NCI-H2196 (cell line): ENCODE data around the gene NRXN2.

Experiments
- DNase-seq: peaks from one replicate; lab custom pipeline; 2025; ENCODE audit not compliant: unreplicated experiment; lab: John Stamatoyannopoulos, UW

NRXN2 gene

DNA sequence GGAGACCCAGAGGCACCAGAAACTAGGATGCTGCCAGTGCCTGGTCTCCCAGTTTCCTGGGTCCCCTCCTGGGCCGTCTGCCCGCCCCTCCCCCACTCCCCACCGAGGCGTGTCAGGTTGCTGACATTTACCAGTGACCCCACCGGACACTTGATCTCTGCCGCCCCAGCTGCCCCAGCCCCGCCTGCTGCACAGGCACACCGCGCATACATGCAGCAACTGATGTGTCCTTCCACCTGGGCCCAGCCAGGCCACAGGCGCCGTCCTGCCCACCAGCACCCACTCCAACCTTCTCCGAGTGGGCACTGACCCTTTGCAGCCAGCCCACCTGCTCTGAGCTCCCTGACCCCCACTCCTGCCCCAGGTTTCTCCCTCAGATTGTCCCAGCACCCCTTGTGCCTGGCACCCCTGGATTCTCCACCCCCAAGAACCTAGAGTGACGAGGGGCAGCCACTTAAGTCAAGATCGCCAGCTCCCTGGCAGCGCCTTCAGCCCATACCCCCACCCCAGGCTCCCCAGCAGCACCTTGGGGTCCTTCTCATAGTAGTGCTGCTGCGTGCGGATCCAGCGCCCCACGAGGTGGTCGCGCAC lies 36.2 kb upstream of the NRXN2 start:
- DNase-seq, result no peak

DNA sequence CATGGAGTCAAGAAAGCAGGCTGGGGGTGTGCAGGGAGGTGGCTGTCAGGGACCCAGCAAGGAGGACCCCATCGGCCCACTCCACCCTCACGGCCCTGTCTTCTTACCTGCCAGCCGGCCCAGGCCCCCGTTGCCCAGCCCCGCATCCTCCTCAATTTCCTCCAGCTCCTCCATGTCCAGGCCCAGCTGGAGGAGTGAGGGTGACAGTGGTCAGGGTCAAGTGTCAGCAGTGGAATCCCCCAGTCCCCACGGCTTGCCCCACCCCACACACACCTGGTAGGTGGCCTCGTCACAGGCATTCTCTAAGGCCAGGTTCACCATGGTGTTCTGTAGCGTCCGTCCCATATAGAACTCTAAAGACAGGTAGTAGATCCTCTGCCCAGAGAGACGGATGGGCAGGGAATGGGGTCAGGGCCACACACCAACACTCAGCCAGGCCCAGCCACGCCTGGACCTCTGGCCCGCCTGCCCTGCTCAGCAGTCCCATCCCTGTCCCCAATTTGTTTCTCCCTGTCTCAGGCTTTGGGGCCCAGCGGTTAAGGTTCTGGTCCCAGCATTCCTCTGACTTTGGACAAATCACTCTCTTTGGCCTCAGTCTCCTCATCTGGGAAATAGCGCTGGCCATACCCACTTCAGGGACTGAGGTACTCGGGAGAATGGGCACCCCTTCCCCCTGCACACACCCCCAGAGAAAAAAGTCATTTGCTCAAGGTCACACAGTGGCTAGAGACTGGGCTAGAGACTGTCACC lies 35.5 kb upstream of the NRXN2 start:
- no peak for DNase-seq

DNA sequence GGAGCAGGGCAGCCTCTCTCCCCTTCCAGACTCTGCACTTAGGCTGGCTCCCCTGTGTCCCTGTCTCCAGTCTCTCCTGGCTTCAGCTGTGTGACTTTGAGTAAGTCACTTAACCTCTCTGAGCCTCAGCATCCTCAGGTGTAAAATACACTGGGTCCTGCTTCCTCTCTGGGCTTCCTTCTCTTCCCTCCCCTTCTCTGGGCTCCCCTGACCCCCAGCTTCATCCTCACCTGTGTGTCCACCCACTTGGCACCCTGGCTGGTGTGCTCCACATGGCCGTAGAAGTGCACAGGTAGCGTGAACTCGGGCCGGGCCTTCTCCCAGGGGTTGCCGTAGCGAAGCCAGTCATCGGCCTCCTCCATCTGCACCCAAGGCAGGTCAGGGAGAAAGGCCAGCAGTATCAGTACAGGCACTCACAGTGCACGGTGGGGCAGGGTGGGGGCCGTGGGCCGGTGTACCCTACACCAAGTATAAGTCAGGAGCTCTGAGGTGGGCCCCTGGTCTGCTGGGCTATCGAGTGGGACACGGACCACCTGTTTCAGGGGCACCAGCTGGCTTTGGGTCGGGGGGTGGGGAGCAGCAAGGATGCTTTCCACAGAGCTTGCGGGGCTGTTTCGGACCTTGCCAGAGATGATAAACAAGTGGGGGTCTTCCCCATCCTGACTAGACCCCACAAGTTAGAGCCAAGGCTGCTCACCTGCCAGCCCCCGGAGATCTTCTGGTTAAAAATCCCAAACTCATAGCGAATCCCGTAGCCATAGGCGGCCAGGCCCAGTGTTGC lies 34.7 kb upstream of the NRXN2 start:
- DNase-seq, result no peak

DNA sequence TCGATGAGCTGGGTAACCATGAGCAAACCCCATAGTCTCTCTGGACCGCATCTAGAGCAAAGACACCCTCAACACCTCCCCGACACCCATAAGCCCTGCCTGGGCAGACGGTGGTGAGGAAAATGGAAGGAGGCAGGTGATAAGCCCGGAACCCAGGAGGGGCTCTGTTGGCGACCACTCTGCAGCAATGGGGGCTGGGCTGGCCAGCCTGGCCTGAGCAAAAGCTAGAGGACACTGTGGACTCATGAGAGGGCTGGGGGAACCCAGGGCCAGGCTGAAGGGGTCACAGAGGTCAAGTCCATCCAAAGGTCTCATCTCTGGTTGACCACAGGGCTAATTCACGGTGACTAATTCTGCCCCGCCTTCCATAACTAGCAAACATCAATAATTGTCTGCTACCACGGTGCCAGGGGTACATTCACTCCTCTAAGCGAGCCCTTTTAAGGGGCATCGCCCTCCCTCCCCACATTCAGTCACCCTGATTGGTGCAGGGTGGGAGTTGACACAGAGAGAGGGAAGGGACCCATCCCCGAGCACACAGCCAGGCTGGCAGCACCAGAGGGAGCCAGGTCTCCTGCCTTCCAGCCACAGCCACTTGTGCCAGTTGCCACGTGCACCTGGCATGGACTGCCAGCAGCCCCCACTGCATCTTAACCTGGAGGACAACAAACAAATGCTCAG lies 32.8 kb upstream of the NRXN2 start:
- DNase-seq, result no peak

DNA sequence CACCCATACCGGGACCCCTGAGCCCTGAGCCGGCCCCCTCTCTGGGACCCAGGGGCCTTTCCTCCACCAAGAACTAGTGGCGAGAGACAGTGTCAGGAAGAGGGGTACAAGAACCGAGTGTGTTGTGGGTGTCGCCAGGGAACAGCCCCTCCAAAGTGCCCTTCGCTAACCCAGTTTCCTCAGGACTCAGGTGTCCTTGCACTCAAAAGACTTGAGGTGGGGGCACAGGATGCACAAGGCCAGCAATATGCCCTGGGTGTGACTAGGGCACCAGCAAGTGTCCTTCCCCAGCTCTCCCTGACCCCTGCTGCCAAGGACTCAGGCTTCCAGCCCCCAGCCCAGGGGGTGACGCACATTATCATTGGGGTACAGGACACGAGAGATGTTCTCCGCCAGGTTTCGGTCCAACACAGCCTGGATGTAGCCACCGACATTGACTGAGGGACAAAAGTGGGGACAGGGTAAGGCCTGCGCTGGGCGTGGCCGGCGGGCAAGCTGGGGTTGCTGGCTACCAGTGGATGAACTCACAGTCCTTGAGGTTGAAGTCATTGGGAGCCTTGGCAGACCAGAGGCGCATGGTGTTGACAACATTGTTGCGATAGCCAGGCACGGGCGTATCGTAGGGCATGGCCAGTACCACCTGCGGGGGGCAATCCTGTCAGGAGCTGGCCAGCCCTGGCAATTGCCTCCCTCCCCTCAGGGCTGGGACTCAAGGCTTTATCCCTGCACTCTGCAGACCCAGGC lies 32.1 kb upstream of the NRXN2 start:
- no peak for DNase-seq

DNA sequence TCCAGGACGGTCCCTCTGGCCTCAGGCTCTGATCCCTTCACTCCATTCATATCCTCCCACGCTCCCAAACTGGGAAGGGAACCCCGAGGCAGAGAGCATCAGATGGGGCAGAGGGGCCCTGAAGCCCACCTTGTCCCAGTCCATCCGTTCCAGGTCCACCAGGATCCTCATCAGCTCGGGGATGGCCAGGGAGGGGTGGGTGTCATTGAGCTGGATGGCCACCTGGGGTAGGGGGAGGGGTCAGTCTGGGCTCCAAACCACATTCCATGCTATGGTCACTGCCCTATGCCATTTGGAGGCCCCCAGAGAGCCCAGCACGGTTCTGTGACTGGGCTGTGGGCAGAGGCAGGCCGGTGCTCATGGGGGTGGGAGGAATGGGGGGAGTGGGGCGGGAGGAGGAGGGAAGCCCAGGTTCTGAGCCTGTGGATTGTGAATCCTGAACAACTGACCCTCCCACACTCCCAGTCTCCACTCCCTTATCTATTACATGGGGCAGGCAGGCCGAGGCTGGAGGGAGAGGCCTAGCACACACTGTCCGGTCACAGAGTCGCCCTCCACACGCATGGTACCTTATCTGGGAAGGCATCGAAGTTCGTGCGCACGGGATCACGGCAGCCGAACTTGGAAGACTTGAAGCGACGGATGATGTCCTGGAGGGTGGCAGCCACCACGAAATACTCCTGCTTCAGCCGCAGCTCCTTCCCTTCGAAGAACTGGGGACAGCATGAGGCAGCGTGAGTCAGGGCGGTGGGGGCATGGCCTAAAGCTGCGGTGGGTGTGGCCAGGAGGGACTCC lies 31.3 kb upstream of the NRXN2 start:
- DNase-seq, result no peak

DNA sequence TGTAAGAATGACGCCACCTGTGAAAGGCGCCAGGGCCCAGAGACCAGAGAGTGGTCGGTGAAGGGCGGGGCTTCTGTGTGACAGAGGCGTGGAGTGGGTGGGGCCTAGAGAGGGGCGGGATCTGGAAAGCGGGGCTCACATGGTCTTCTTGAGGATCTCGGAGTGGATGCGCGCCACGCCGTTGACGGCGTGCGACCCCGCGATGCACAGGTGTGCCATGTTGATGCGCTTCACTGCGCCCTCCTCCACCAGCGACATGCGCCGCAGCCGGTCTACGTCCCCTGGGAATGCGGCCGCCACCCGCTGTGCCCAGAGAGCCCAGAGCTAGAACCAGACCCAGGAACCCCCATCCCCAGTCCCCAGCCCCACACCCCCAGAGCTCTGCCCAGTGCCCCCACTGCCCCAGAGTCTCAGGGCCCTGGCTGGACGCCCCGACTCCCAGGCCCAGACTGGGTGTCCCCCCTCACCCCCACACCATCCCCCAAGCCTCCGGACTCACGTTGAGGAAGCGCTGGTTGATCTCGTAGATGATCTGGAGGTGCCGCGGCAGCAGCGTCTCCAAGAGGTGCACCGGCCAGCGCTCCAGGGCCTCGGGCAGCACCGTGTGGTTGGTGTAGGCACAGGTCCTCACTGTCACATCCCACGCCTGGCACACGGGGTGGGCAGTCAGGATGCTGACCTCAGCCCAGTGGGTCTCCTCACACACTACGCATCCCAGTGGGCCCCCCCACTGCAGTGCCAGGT lies 30.6 kb upstream of the NRXN2 start:
- no peak for DNase-seq

DNA sequence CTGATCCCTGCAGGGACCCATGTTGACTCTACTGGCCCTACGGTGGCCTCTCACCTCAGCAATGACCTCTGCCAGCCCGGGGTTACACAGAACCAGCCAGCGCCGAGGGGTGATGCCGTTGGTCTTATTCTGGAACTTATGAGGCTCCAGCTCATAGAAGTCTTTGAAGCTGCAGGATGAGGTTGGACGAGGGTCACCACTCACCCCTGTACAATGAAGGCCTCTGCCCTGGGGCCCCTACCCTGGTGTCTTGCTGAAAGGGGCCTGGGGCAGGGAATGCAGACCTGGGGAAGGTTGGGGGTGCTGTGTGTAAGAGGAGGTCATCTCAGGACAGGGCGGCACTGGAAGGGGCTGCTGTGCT lies 30.0 kb upstream of the NRXN2 start:
- DNase-seq, result no peak

DNA sequence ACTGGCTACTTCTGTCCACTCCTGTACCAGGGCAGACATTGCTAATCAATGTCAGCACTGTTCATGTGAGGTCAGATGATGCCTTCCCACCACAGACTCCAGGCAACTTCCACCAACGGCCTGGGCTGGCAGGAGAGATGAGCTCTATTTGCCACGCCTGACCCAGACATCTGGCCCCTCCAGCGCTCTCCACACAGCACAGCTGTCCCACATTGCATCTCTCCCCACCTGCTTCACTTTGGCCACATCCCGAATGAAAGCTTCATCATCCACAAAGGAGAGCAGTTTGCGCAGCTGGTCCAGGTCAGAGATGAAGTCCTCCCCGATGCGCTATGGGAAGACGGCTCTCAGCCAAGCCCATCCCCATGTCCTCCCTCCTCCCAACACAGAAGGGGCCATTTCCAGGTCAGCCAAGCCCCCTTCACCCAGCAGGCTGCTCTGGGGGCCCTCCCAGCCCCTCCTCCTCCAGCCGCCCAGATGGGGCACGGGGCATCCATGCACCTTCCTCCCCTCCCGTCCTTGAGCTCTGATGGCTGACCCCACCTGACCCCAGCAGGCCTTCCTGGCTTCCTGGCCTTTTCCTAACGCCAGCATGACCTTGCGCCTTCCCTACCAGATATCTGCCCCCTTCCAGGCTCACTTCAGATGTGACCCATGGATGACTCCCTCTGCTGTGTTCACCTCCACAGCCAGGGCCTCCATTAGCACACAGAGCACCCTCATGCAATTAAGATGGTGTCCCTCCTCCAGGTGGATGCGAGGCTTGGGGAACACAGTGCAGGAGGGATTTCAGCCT lies 29.4 kb upstream of the NRXN2 start:
- DNase-seq, result peak; percentile 51

DNA sequence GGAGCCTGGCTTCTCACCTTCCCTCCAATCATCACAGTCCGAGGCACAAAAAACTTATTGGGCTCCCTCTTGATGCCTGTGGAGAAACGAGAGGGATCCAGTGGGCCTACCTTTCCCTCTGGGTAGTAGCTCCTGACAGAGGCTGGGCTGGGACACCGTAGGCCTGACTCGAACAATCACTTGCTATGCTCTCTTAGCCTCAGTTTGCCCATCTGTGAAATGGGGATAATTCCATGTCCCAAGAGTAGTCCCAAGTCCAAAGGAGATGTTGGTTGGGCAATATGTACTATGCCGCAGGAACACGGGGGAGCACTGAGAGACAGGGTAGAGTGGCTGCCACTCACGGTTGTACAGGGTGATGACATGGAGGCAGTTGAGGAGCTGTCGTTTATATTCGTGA lies 28.6 kb upstream of the NRXN2 start:
- DNase-seq, result no peak

DNA sequence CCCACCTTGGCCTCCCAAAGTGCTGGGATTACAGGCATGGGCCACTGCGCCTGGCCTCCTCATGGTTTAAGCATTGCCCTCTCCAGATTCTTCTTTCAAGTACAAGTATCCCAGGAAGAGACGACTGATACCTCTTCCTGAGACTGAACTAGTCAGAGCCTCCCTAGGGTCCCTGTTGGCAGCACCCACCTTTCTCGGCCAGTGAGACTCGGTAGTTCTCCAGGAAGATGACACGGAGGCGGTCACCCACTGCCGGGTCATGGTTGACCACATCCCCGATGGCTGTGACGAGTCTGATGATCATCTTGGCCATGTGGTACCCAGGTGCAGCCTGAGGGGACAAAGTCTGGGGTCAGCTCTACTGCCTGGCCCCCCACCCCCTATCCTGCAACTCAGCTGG lies 28.1 kb upstream of the NRXN2 start:
- DNase-seq, result no peak

DNA sequence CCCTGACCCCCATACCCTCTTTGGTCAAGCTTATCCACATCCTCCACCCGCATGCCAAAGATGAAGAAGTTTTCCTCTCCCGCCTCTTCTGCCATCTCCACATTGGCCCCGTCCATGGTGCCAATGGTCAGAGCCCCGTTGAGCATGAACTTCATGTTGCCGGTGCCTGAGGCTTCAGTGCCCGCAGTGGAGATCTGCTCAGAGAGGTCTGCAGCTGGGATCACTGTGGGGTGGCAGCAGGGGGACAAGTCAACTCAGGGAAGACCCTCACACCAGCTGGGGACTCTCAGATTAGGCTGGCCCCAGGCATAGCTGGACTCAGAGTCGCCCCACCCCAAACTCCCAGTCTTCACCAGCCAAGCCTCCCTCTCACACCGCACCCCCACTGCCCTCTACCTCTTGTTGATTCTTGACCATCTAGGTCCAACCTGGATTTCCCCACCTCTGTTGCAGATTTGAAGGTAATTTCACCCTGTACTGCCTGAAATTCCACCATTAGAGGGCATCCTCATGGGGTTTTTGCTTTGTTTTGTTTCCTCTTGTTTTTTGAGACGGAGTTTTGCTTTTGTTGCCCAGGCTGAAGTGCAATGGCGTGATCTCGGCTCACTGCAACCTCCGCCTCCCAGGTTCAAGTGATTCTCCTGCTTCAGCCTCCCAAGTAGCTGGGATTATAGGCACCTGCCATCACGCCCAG lies 27.5 kb upstream of the NRXN2 start:
- DNase-seq, result no peak

DNA sequence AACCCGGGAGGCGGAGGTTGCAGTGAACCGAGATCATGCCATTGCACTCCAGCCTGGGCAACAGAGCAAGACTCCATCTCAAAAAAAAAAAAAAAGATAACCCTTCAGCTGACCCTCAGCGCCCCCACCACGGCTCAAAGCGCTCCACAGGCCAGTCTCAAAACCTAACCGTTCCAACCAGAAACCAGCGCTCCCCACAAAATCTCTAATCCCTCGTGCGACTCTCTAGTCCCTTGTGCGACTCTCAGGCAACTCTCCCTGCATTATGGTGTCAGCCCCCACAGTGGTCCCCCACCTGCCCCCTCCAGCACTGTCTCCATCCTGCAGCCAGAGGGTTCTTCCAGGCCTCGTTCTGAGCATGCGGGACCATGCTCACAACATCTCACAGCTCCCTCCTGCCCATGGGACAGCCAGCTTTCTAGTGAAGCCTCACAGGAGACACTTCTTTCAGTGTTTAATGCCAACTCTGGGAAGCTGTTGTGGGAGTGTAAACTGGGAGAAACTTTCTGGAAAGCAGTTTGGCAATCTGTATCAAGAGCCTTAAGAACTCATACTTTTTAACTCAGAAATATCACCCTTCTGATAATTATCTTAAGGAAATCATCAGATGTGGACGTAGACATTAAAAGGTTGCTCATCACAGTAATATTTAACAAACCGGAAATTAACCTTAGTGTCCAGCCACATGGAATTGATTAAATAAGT lies 25.1 kb upstream of the NRXN2 start:
- DNase-seq, result no peak

DNA sequence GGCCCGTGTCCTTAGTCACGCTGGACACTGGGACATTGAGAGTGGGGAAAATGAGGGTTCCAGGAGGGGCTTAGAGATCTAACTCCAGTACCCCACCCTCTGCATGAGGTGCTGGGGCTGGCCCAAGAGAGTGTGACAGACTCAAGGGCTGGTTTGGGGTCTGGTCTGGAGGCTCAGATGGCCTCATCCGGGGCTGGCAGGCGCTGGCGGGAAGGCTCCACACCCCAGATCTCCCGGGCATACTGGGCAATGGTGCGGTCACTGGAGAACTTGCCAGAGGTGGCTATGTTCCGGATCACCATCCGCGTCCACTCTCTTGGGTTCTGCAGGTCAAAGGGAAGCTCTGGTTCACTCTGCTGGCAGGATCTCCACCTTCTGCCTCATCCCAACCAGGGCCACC lies 23.5 kb upstream of the NRXN2 start:
- no peak for DNase-seq

DNA sequence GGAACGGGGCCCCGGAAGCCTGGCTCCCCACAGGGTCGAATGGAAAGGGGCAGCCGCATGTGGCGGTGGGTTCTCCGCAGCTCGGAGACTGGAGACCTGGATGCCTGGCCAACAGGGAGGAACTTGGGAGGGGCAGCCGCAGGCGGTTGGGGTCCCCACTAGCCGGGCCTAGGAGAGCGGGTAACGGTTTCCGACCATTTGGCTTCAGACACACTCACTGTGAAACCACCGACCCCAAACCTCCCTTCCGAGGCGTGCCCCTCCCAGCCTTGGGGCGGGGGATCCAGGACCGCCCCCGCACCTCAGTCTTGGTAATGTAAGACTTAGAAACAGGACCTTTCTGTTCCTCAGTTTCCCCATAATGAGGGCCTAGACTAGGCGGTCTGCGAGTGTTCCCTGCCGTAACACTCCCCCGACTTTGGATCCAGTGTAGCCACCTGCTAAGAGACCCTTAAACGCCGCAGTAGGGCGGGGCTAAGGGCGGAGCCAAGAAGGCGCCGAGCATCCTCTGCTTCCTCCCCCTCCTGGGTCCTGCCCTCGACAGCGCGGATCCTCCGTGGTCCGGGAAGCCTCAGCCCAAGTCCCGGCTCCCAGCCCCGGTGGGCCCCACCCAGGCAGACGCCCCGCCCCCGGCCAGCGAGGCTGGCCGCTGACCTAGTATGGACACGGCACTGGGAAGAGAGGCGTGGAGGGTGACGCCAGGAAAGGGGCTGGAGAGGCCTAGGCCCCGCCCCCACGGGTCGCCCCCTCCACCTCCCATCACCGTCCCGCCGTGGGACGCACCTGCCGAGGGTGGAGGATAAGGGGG lies 22.7 kb upstream of the NRXN2 start:
- DNase-seq, result no peak

DNA sequence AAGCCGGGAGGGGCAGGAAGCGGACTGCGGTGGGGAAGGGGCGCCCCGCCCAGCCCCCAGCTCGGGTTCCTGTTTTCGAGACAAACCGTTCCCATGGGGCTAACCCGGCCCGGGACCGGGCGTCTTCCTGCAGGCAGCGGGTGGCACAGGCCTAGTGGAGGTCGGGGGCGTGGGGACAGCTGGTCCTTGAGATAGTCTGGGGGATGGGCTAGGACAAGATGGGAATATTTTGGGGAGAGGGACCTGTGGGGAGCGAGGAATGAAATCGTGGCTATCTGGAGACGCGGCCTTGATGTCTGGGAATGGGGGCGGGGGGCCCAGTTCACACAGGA lies 22.2 kb upstream of the NRXN2 start:
- no peak for DNase-seq
